ENCODE measurements around the gene ALCAM.
"Not testable (repeated sequence)": the region's sequence is repeated elsewhere in the genome, so short reads cannot be mapped to it uniquely, and the experiment has no call there.

ALCAM gene

GRCh38 chr3:105356988-105357387 lies 9.7 kb upstream of the ALCAM start:
- DNase-seq, result no peak

- DNase-seq, result no peak
Measured at GRCh38 chr3:105359098-105359762, 7.5 kb upstream of the ALCAM start.

DNA sequence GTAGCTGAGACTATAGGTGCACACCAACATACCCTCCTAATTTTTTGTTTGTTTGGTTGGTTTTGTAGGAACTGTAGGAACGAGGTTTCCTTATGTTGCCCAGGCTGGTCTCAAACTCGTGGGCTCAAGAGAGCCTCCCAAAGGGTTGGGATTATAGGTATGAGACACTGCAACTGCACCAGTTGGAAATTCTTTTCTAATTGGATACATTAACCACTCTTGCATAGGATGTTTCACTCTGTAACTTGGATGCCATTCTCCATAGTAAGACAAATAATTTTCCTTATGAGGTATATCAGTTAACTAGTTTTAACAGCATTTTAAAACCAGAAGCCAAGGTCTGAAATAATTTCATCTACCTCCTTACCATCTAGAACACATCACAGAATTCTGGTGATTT lies 6.7 kb upstream of the ALCAM start:
- no peak for DNase-seq

- no peak for DNase-seq
Measured at GRCh38 chr3:105362021-105362665, 4.6 kb upstream of the ALCAM start.

GRCh38 chr3:105364128-105364527 lies 2.6 kb upstream of the ALCAM start:
- DNase-seq, result no peak

DNA sequence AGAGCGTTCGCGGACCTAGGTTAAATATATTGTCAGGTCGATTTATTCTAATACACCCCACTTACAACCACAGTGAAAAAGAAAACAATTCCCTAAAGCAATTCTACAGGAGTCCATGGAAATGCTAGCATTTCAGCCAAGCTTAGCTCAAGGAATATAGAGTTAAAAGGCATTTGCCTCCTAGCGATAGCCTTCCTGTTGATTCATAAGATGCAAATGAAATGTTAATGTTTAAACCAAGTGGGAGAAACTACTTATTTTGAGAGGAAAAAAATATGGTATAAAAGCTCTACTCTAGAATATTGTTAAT lies 1.7 kb upstream of the ALCAM start:
- no peak for DNase-seq

DNA sequence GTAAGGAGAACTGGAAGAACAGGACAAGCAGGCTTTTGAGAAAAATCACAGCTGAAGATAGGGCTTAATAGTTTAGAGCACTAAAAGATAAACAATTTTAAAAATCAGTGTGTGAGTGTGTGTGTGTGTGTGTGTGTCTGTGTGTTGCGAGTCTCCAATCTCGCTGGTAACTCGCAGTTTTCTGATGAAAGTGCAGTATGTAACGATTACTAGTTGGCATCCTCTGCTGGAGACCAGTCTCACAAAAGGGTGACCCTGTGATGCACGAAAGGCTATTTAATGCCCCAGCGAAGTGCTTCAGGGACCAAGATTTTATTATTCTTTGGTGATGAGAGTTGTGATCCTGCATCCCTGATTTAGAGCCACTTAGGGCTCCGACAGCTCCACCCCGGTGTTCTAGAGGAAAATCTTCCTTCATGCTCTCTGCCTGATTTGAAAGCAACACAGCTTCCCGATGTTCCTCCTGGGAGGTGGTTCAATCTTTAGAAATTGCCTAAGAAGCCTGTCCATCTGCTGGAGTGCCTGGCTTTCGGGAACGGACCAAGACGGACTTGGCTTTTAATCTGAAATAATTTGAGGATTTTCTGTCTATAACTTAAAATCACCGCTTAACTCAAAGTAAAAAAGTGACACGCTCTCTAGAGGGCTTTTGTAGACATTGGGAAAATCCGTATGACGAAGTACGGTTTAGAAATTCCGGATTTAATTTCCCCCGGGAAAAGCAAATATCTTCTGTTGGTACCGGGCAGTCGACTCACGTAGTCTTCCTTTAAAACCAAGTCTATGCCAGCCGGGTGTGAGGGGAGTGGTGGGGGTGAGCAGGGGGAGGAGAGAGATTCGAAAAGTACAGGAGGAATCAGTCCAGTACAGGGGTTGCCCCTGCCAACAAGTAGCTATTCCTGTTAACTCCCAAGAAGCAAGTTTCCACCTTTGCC lies 1.1 kb upstream of the ALCAM start:
- DNase-seq, result no peak

- no peak for DNase-seq
Measured at GRCh38 chr3:105367063-105367405, 325 bp downstream of the ALCAM start.

DNA sequence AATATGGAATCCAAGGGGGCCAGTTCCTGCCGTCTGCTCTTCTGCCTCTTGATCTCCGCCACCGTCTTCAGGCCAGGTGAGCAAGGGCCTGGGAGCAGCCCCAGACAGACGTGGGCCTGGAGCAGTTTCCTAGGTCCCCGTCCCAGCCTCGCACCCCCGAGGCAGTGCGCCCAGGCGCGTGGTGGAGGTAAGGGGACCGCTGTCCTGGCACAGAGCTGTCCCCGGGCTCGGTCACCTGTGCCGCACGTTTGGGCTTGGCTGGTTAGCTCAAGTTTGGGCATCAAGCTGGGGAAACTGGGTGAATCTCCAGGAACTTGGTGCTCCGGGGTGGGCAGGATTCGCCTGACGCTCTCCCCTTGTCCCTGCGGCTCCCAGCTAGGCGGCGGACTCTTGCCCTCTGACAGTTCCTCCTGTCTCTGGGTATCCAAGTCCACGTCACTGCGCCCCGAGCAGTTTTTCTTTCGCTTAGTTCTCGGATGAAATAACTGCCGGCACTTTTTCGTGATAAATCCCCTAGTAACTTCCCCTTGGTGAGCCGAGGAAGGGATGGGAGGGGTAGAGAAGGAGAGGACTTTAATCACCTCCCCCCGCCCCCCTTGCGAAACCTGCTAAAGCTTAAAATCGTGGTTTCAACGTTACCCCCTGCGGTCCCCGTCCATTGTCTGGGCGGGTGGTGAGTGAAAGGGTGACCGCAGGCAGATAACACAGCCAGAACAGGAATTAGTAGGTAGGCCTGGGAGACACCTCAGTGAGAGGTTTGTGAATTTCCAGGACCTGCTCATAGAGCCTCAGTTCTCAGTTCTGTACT lies 901 bp downstream of the ALCAM start:
- DNase-seq, result no peak

DNA sequence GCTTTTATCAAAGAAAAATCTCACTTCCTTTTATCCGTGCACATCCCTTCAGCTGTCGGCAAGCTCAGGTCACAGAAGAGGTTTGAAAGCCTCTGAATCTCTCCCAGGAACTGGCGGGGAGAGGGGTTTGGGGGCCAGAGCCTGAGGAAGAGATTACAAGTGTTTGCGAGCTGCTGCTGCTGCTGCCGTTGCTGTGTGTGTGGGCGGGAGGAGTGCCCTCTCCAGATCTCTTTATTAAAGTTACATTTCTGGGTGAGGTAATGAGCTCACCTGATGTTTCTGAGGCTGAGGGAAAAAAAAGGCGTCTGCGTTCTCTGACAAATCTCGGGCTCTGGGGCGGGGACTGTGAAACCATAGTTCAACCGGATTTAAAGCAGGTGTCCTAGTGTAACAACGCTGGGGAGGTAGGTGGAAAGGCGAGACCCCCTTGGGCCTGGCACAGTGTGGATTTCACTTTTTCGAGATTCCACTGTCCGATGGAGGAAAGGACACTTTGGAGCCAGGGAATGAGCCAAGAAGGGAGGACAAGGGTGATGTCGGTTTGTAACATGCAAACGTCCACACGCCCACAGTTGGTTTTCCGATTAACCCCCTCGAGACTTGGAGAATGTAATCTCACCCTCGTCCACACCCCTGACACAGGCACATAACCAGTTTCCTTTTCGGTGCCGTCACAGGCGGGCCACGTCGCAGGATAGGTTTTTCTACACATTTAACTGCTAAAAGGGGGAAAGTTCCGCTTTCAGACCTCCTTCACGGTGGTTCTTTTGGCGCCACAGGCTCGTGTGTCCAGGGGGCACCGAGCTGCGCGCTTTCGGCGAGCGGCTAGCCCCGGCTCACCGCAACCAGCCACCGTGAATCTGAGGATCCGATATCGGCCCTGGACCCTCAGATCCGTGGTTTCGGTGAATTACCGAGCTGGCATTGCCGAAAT lies 2.1 kb downstream of the ALCAM start:
- DNase-seq, result no peak

DNA sequence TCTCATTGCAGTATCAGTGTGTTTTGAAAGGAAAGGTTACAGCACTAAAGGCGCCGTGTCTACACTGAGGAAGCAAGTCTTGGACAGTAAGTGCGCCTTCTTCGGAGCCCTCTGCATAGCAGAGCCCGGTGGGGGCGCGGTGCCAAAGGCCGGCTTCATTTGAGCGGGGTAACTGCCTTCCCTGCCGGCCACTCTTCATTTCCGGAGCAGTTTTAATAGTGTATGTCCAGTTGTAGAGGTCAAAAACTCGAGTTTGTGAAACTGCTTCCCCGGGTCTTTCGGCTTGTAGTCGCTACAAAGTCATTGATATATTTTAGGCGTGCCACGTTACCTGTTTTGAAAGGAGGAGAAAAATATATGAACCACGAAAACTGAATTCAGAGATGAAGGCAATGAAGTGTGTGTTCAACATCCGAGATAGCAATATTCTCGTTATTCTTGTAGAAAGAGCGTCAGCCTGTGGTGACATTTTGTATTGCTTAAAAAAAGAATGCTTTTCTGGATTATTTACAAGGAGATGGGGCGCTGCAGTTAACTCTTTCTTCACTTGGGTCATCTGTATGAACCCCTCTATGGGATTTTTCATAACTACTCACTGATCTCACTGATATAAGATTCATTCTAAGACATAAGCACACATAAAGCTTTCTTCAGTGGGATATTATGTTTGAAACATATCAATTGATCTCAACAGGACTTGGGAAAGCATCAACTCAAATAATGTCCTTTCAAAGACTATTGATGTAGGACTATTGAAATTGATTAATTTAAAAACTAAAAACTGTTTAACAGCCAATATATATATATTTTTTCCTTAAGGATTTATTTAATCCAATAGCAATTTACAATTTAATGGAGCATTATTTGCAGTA lies 3.0 kb downstream of the ALCAM start:
- DNase-seq, result no peak

GRCh38 chr3:105373383-105373782 lies 6.7 kb downstream of the ALCAM start:
- DNase-seq, result no peak

DNA sequence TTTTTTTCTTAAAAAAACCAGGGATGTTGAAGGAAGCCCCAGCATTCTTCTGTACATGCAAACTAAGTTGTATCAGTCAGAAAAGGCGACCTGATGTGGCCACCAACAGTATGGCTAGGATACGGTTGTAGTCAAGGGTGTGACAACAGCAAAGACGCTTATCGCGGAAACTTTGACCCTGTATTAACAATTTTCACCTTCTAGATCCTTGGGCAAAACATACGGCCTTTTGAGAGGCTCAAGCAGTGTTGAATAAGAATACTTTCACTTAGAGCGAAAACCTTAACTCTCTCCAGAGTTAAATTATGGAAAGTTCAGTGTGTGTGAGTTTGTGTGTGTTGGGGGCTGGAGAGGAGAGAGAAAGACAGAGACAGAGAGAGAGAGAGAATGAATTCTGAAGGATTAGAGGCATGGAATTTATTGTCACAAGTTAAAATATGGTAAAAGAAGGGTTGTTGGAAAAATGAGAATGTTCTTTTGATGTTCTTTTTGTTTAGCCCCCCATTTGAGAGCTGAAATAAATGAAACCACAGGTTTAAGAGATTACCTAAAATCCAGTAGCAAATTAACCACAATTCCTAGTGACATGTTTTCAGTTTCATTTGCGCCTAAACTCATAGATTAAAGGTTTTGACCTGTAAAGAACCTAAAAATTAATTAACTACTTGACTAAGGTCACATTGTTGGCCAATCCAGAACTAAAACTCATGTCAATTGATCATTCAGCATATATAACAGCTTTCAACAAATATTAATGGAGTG lies 9.2 kb downstream of the ALCAM start:
- no peak for DNase-seq

DNA sequence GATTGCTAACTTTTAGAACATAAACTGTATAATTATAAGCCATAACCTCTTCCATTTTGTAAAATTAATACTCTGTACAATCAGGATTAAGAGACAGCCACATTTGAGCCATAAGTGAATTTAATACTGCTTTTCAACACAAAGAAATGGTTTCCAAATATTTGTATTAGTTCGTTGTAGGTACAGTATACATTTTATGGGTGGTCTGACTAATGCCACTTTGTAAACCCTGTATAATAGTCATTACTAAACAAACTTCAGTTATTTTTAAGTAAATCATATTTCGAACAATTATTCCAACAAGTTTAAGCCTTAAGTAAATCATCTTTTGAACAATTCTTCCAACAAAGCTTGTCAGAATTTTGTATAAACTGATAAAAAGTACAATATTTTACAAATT lies 11.0 kb downstream of the ALCAM start:
- no peak for DNase-seq

DNA sequence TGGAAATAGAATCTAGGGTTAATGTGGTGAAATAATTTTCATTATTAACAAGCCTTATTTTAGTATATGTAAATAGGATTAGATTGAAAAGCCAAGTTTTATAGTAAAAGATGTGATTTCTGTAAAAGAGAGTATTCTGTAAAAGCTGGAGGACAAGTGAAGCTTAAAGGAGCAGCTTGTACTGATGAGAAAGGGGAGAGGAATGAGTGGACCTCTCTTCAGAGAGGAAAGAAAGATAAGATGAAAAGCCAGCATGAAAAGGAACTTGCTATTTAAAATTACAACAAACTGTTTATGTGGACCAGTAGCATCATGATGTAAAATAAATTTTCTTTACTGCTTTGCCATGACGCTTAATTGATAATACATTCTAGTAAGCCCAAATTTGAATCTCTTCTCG lies 18.5 kb downstream of the ALCAM start:
- DNase-seq, result no peak

DNA sequence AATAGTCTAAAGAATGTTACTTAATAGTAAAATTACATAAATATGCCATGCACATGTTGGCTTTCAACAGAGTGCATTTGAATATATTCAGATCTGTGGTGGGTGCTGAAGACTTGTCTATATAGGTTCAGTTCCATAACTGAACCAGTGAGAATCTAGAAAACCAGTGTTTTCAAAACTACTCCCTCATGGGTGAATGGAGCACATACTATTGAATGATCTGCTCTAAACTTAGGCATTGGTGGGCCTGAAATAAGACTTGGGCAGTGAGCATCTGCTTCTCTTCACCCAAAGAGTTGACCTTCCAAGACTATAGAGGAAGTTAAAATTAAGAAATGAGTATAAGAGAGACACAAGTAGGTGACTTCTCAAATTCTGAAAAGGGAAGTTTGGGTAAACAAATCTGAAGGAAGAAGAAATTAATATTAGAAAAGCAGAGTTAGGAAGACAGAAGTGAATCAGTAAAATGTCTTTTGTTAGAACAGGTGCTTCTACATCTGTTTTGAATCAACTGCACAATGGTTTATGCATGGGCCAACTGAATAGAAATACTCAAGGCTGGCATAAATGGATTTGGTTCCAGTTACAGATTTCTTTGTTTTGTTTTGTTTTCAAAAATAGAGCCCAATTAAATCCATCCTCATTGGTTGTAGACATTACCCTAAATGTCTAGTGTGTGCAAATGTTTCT lies 19.3 kb downstream of the ALCAM start:
- DNase-seq, result no peak

- no peak for DNase-seq
Measured at GRCh38 chr3:105387122-105387751, 20.5 kb downstream of the ALCAM start.

- DNase-seq, result no peak
Measured at GRCh38 chr3:105388176-105388575, 21.5 kb downstream of the ALCAM start.

DNA sequence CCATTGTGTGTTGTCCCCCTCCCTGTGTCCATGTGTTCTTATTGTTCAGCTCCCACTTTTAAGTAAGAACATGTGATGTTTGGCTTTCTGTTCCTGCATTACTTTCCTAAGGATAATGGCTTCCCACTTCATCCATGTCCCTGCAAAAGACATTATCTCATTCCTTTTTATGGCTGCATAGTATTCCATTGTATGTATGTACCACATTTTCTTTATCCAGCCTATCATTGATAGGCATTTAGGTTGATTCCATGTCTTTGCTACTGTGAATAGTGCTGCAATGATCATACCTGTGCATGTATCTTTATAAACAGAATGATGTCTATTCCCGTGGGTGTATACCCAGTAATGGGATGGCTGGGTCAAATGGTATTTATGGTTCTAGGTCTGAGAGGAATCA lies 23.1 kb downstream of the ALCAM start:
- DNase-seq, result not testable (repeated sequence)

All from cortex of kidney (tissue), 1 donor.